Sciatic nerve (tissue), 2 donors: ENCODE measurements around the gene PLEKHA1. TPM values are rescaled to one million over a fixed set of nuclear protein-coding genes. Genes with fewer than 3 reads are reported as not detected.

ENCODE experiments used
- ATAC-seq: fragments of 200-7000 bp; cut with Tn5 transposase; one replicate; pipeline ENCODE4 v1.9.1; 2020; ENCODE audit warnings: mild to moderate bottlenecking, moderate library complexity
- DNase-seq: peaks from one replicate; pipeline ENCODE4 v3.0.0-alpha.2; 2020; ENCODE audit warnings: low spot score
- intact Hi-C: fragments of 100-400 bp; cut with DNase I; formaldehyde crosslinking; loops from one replicate; pipeline ENCODE4 v1.14.2; 2022
- total RNA-seq: library from RNA; stranded (reverse); fragmentation: NEBNext Ultra II Directional; extraction: Animal tissue kit (Norgen Biotek cat#: 25700); gene quantifications from one replicate; pipeline ENCODE4 v1.2.1, GENCODE V29; 2021
- donor health status: DM: no; HTN: no; CAD: no.
- donor health status: DM: no; HTN: no; CAD: no.

Gene PLEKHA1
- total RNA-seq, 1 donor from 2014 or later, result 41.2 TPM

DNA sequence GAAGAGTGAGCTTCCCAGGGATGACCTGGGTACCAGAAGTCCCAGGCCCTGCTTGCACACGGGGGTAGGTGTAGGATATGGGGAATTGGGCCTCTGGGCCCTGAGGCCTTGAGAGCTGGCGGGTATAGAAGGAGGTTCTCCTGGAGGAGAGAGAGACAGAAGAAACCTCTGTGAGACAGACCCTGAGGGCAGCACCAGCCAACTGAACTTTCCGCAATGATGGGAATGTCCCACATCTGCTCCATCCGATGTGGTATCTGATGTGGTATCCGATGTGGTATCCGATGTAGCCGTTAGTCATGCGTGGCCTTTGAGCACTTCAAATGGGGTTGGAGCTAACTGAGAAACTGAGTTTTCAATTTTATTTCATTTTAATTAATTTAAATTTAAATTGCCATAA lies 30.6 kb upstream of the PLEKHA1 start:
- DNase-seq (no peak), ATAC-seq (no peak)
- intact Hi-C loops, result loop anchor here (5.0 to 10.0 kb wide), 2 partner anchors 91 to 223 kb away; no protein-coding TSS in a partner anchor

DNA sequence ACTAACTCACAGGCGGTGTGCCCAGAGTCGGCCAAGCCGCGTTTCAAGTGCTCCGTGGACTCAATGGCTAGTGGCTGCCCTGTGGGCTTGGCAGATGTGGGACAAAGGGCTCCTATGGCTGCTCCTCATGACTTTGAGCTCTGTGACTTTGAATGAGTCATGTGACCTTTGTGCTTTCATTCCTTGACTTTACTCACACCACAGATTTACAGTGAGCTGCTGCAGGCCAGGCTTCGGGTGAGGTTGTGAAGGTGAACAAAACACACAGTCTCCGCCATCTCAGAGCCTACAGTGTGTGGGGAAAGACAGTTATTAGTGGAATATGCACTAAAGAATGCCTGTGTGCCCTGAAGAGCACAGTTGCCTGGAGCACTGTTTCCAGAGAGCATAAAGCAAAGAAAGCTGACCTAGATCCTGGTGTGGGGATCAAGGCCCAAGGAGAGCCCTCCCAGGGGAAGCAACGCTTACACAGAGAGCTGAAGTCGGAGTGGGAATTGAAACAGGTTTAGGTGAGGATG lies 29.7 kb upstream of the PLEKHA1 start:
- ATAC-seq (no peak), DNase-seq (no peak)
- intact Hi-C loops, result loop anchor here (5.0 to 10.0 kb wide), 3 partner anchors 90 to 1213 kb away; no protein-coding TSS in a partner anchor

DNA sequence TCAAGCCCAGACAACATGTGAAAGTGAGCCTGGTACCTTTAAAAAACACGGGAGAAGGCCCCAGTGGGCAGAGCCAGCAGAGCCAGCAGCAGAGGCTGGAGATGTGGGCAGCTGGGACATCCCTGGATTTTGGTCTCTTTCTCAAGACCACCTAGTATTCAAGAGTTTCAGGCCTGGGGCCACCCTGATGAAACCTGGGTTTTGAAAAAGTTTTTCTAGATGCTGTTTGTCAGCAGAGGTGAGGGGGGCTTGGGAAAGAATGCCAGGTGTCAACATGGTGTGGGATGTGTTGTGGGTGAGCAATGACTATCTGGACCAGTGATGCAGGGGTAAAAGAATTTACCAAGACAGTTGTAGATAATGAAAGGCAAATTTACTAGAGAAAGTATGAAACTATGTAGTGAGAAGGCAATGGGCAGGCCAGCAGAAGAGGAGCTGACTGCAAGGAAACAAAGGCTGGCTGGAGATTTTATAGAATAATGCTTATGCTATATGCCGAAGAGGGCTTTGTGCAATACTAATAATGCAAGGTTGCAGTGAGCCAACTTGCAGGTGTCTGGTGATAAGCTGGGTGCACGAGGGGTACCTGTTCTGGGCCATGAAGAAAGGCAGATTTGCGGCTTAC lies 28.1 kb upstream of the PLEKHA1 start:
- DNase-seq (no peak), ATAC-seq (no peak)
- intact Hi-C loops, result loop anchor here (5.0 to 10.0 kb wide), 2 partner anchors 88 to 1211 kb away; no protein-coding TSS in a partner anchor

DNA sequence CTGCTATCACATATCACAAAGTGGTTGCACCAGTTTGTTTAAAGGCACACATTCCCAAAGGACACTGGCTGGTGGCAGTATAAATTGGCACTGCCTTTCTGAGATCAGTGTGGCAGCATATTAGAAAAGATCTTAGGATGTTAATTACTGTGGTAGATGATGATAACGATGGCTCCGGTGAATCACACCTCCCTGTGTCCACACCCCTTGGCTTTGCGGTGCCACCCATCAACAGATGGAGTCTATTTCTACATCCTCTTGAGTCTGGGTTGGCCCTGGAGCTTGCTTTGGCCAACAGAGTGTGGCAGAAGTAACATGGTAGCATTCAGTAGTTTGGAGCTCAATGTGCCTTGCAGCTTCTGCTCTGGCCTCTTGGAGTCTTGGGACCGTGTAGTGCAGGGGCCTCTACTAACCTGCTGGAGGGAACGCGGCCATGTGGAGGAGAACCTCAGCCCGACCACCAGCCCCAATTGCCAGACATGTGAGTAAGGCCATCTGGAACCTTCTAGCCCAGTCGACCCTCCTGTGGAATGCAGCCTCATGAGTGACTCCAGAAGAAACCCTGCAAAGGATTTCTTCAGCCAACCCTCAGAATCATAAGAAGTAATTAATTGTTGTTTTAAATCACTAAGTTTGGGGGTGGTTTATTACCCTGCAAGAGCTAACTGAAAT lies 27.2 kb upstream of the PLEKHA1 start:
- intact Hi-C loops, result loop anchor here (5.0 to 10.0 kb wide), 2 partner anchors 87 to 1210 kb away; no protein-coding TSS in a partner anchor
- ATAC-seq, result no peak
- DNase-seq, result no peak

DNA sequence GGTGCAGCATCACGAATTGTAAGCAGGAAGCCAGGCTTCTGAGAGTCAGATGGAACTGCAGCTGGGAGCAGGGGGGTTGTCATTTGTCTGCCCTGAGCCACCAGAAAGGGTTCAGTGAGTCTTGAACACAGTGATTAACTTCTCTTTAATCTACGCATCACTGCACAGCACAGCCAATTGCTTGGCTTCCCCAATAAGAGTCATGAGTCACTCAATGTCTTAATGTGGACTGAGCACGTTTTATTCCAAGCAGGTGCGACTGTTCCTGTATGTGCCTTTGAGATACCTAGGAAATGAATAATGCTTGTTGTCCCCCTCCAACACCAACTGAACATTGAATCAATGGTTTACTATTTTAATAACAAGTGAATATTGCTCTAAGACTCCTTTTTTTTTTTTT lies 26.0 kb upstream of the PLEKHA1 start:
- intact Hi-C loops, result loop anchor here (5.0 to 10.0 kb wide), 2 partner anchors 86 to 1209 kb away; no protein-coding TSS in a partner anchor
- DNase-seq (no peak), ATAC-seq (no peak)

DNA sequence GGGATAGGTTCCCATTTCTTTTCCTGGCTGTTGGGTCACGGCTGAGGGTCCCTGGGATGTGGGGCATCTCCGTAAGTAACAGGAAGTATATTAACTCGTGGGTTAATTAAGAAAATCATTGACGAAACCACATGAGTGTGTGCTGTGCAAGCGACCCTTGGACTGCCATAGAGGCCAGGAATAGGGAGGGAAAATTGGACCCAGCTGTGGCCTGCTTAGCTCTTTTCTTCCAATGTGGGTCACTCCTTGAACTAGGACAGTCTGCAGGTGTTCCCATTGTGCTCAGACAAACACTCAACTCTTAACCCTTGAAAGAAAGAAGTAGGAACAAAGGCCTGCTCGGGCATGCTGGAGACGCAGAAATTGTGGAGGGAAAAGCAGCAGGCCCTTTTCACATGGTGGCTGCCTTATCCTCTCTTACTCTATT lies 25.6 kb upstream of the PLEKHA1 start:
- DNase-seq (no peak), ATAC-seq (no peak)
- intact Hi-C loops, result loop anchor here (5.0 to 10.0 kb wide), 2 partner anchors 86 to 1208 kb away; no protein-coding TSS in a partner anchor

DNA sequence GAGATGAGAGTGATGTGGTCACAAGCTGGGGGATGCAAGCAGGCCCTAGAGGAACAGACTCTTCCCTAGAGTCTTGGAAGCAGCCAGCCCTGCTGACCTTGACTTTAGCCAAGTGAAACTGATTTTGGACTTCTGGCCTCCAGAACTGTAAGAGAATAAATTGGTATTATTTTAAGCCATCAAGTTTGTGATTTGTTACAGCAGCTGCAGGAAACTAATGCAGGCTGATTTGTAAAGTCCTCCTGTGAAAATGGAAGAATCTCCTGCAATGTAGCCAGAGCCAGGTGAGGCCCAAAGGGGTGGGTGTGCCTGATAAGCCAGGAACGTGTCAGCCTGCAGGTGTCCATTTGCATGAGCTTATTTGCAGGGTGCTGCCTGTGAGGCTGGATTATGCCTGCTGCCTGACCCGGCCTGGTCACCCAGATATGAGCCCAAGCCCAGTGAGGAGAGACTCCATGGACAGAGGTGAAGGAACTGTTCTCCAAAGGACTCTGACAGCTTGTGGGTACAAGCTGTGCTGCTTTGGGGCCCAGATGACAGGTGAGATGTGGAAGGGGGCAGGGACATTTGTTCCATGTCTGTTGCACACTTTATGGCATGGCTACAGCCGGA lies 24.6 kb upstream of the PLEKHA1 start:
- ATAC-seq (no peak), DNase-seq (no peak)
- intact Hi-C loops, result loop anchor here (5.0 to 10.0 kb wide), 2 partner anchors 85 to 1207 kb away; no protein-coding TSS in a partner anchor

DNA sequence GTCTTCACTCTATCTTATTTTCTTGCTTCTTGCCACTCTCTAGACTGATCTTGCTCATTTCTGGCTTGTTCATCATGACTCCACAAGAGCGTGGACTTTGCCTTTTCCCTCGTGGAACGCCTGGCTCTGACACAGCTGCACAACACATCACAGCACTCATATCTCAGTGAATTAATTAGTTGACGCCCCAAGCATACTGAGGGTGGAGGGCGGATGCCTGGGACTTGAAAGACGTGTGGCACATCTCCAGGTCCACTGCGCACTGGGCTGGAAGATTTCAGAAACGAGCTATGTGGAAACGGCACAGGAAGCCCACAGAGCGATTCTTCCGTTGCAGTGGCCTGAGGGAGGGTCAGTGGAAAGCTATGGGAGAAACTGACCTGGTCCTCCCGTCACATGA lies 23.6 kb upstream of the PLEKHA1 start:
- ATAC-seq (no peak), DNase-seq (no peak)
- intact Hi-C loops, result no loop called here

DNA sequence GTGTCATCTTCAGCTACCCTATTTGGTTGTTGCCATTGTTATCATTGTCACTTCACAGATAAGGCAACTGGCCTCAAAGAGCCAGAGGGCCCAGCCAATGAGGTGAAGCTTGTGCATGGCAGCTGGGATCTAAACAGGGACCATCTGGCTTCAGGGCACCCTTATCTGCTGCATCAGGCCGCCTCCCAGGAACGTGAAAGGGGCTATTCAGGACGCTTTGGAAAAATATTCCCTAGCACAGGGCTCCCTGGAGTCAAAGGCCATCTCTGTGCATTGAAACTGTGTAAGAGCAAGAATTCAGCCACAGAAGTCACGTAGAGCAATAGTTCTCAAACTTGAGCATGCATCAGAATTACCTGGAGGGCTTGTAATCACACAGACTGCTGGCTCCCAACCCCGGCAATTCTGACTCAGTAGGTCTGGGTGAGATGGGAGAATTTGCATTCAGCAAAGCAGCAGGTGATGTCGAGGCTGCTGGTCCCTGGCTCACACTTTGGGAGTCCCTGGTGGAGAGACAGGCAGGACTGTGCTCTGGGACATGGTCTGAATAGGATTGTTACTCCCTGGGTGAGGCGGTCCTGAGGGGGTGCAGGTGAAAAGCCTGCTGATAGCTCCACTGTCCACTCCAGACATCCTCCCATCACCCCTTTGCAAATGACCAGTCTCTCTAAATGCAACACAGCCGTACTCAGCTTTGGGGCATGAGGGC lies 21.5 kb upstream of the PLEKHA1 start:
- DNase-seq (no peak), ATAC-seq (no peak)
- intact Hi-C loops, result no loop called here

DNA sequence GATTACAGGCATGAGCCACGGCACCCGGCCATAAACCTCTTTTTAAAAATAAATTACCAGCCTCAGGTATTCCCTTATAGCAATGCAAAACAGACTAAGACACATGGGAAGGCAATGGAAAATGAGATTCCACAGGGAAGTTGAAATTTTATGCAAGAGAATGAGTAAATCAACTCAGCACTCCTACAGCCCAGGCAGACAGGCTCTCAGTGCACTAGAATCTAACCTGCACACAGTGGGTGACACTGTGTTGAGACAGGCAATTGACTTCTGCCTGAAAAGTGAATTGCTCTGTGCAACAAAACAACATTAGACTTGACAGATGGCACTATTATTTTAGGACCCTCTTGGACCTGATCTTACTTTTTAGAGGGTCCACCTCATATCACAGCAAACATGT lies 20.1 kb upstream of the PLEKHA1 start:
- intact Hi-C loops, result no loop called here
- no peak for DNase-seq
- ATAC-seq, result no peak

DNA sequence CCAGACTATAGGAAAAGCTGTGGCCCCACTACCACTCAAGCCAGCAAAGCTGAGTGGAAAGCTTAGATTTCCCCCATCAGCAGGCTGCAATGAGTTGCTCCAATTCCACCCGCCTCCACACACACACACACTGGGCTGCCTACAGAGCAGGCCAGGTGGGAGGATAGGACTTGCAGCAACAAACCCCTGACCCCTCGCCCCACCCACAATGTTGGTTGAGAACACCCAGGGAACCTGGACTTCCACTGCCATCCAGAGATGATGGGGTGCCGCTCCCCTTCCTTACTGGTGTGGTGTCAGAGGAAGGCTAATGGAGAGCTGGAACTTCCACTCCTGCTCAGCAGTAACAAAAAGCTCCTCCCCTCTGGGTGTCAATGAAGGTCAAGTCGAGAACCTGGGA lies 16.8 kb upstream of the PLEKHA1 start:
- DNase-seq (no peak), ATAC-seq (no peak)
- intact Hi-C loops, result no loop called here

DNA sequence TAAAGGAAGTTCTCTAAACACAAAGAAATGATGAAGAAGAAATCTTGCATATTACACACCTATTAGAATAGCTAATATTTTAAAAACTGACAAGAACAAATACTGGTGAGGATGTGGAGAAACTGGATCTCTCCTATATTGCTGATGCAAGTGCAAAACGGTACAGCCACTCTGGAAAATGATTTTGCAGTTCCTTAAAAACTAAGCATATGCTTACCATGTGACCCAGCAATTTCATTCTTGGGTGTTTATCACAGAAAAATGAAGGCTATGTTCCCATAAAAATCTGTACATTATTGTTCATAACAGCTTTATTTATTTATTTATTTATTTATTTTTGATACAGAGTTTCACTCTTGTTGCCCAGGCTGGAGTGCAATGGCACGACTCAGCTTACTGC lies 14.9 kb upstream of the PLEKHA1 start:
- no peak for ATAC-seq
- intact Hi-C loops, result no loop called here
- no peak for DNase-seq

DNA sequence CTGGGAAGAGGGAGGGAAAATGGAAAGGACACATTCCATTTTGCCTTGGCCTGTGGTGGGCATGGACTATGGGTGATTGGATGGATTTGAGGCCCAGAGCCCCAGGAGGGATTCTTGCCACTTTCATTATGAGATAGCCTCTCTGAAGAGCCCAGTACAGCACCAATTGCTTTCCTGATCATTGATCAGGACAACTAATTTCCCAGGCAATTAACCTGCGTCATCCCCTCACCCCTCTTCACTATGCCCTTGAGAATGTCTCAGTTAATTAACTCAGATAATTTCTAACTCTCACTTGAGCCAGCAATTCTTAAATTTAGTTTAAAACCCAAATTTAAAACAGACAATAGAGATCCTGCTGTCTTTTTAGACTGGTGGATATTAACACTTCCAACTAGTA lies 13.5 kb upstream of the PLEKHA1 start:
- DNase-seq, result no peak
- intact Hi-C loops, result no loop called here
- no peak for ATAC-seq

DNA sequence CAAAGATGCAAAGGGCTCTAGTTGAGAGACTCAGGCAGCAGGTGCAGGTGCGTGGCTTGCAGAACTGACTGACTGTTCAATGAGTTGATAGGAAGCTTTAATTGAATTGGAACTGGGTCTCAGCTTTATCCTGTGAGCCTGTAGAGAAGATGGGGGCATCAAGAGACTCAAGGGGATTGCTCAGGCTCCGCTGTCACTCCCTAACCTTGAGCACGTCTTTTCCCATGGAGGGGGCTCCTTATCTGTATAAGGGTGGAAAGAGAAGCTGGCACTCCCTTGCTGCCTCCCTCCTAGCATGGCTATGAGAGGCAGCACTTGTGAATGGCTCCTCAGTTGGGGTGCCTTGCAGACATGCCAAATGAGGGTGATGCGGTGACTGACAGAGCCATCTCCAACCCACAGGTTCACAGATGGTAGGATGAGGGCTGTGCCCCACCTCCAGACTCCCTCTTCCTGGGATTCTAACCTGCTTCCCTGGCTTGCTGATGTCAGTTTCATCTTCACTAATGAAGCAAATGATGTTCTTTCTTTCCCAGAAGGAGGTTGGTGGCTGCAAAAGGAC lies 12.4 kb upstream of the PLEKHA1 start:
- no peak for DNase-seq
- ATAC-seq, result no peak
- intact Hi-C loops, result no loop called here

DNA sequence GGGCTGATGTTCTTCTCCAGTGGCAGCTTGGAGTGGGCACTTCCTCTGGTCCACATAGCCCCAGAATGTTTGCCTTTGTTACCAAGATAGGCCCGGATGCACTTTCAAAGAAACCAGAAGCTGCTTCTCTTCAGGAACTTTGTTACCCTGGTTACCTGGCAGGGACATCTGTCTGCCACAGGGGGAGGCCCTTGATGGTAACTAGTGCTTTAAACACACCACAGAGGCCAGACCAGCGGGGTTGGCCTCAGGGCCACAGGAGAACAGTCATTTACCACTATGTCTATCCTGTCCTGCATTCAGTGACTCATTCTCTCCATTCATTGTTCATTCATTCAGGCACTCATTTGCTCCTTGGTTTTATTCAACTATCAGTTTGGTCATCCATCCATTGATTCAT lies 11.9 kb upstream of the PLEKHA1 start:
- ATAC-seq, result no peak
- intact Hi-C loops, result no loop called here
- no peak for DNase-seq

DNA sequence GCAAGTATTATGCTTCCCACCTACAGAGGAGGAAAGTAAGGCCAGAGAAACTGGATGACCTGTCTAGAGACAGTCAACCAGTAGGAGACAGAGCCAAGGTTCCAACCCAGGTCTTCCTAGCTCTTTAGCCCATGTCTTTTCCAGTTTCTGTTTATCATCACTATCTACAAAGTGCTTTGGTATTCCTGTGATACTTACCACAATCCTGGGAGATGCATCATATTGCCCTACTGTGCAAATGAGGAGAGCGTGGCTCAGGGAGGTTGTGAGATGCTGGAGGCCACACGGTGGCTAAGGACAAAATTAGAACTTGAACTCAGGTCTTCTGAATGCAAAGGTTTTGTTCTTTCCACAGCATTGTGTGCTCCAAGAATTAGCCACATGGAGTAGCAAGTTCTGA lies 11.2 kb upstream of the PLEKHA1 start:
- DNase-seq (no peak), ATAC-seq (no peak)
- intact Hi-C loops, result no loop called here

DNA sequence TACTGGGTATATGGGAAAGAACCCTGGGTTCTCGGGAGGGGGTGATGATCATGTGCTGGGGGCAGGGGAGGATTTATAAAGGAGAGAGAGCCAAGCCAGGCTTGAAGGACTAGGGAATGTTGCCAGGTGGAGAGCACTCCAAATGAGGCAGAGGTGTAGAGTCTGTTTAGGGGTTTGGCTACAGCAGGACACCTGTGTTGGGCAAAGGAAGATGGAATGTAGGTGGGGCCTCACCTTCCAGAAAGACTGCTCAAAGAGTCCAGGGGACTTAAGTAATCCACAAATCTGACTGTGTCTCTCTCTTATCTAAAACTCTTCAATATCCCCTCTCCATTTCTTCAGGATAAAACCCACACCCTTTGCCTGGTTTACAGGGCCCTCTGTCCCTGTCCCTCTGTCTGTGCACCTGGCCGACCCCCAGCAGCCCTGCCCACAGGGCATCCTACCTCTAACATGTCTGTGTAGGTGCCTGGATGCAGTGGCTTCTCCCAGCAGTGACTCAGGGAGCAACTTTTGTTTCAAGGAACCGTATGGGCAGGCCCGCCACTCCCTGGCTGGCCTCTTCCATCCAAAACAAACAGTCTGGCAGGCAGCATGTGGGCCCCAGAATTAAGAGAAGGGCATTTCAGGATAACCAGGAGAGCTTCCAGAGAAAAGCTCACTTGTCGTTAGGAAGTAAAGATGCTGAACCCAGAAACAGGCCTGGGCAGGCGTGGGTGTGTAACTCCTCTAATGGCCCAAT lies 10.6 kb upstream of the PLEKHA1 start:
- ATAC-seq, result no peak
- intact Hi-C loops, result no loop called here
- DNase-seq, result no peak

DNA sequence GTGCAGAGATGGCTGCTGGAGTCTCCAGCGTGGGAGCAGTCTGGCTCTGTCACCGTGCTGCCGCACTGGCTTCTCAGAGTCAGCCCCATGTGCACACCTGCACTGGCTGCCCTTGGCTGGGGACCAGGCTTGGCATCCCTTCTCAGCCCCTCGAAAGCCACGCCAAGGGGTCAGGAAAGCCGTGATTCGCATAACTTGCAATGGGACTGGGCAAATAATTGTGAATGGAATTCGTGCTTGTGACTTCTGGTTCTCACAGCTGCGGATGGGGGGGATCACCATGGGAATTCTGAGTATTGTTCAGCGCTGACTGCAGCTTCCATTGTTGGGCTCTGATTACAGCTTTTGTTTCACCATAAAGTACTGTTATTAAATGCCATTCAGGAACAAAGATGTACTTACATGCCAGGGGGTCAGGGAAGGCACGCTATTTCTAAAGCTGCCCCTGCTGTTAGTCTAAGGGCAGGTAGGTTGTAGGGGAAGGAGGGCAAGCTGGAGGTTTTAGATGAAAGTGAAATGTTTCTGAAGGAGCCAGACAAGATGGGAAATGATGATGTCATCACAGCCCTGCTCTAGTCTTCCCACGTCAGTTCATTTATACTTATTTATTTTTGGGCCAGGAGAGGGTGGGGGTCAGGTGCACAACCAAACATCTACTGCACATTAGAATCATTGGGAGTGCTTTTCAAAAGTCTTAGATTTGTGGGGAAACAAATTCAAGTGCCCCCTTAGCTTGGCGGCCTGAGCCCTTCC lies 5.8 kb upstream of the PLEKHA1 start:
- ATAC-seq (no peak), DNase-seq (no peak)
- intact Hi-C loops, result no loop called here
